HEK293 (cell line): ENCODE results near the gene COL19A1.

Experiments used
- FEZF1 ChIP-seq: fragments of 450-650 bp; formaldehyde crosslinking; IDR thresholded peaks from 2 replicates; pipeline ENCODE4 v1.5.1; 2016; ENCODE audit warnings: missing biosample characterization, missing genetic modification characterization
- GFI1B ChIP-seq: fragments of 450-650 bp; formaldehyde crosslinking; IDR thresholded peaks from 2 replicates; pipeline ENCODE4 v1.5.1; 2016; ENCODE audit warnings: missing biosample characterization, missing genetic modification characterization
- GLIS2 ChIP-seq: fragments of 450-650 bp; formaldehyde crosslinking; IDR thresholded peaks from 2 replicates; pipeline ENCODE4 v1.5.1; 2016; ENCODE audit warnings: missing biosample characterization, missing genetic modification characterization
- HOXD13 ChIP-seq: sonication (generic); formaldehyde crosslinking; IDR thresholded peaks from 2 replicates; pipeline ENCODE4 v1.8.0; 2022; ENCODE audit warnings: missing genetic modification reagents, borderline replicate concordance
- KLF17 ChIP-seq: fragments of 450-650 bp; formaldehyde crosslinking; IDR thresholded peaks from 2 replicates; pipeline ENCODE4 v1.5.1; 2016; ENCODE audit warnings: missing biosample characterization, missing genetic modification characterization
- PRDM1 ChIP-seq: fragments of 450-650 bp; formaldehyde crosslinking; IDR thresholded peaks from 2 replicates; pipeline ENCODE4; 2016; ENCODE audit warnings: missing biosample characterization, missing genetic modification characterization
- TCF7L2 ChIP-seq: IDR thresholded peaks from 2 replicates; pipeline ENCODE4 v1.6.1; 2011; ENCODE audit warnings: low read depth, mild to moderate bottlenecking, inconsistent platforms, low read length, moderate library complexity, borderline replicate concordance
- ZBTB10 ChIP-seq: fragments of 450-650 bp; formaldehyde crosslinking; IDR thresholded peaks from 2 replicates; pipeline ENCODE4 v1.5.1; 2016; ENCODE audit warnings: missing biosample characterization, missing genetic modification characterization
- ZBTB11 ChIP-seq: fragments of 450-650 bp; formaldehyde crosslinking; conservative IDR thresholded peaks from 2 replicates; pipeline ENCODE4 v1.5.1; 2016; ENCODE audit warnings: low read depth, missing biosample characterization, missing genetic modification characterization
- ZBTB17 ChIP-seq: fragments of 450-650 bp; formaldehyde crosslinking; IDR thresholded peaks from 2 replicates; pipeline ENCODE4 v1.5.1; 2016; ENCODE audit warnings: missing biosample characterization, missing genetic modification characterization
- ZBTB20 ChIP-seq: fragments of 450-650 bp; formaldehyde crosslinking; IDR thresholded peaks from 2 replicates; pipeline ENCODE4 v1.5.1; 2016; ENCODE audit warnings: missing biosample characterization, missing genetic modification characterization
- ZBTB26 ChIP-seq: fragments of 450-650 bp; formaldehyde crosslinking; optimal IDR thresholded peaks from 2 replicates; pipeline ENCODE3; 2016; ENCODE audit warnings: missing biosample characterization, mild to moderate bottlenecking, missing genetic modification characterization
- ZBTB44 ChIP-seq: fragments of 450-650 bp; IDR thresholded peaks from 2 replicates; pipeline ENCODE4 v1.5.1; 2018; ENCODE audit warnings: missing biosample characterization, mild to moderate bottlenecking, missing genetic modification characterization
- ZNF10 ChIP-seq: fragments of 450-650 bp; formaldehyde crosslinking; IDR thresholded peaks from 2 replicates; pipeline ENCODE4 v1.5.1; 2017; ENCODE audit warnings: missing biosample characterization, missing genetic modification characterization
- ZNF133 ChIP-seq: fragments of 450-650 bp; formaldehyde crosslinking; IDR thresholded peaks from 2 replicates; pipeline ENCODE4 v1.5.1; 2016; ENCODE audit warnings: missing biosample characterization, missing genetic modification characterization
- ZNF155 ChIP-seq: fragments of 450-650 bp; formaldehyde crosslinking; IDR thresholded peaks from 2 replicates; pipeline ENCODE4 v1.5.1; 2016; ENCODE audit warnings: missing biosample characterization, missing genetic modification characterization
- ZNF23 ChIP-seq: fragments of 450-650 bp; formaldehyde crosslinking; IDR thresholded peaks from 2 replicates; pipeline ENCODE4 v1.5.1; 2016; ENCODE audit warnings: missing biosample characterization, missing genetic modification characterization, borderline replicate concordance
- ZNF324 ChIP-seq: fragments of 450-650 bp; formaldehyde crosslinking; IDR thresholded peaks from 2 replicates; pipeline ENCODE4 v1.5.1; 2016; ENCODE audit warnings: missing biosample characterization, missing genetic modification characterization
- ZNF335 ChIP-seq: fragments of 450-650 bp; formaldehyde crosslinking; conservative IDR thresholded peaks from 2 replicates; pipeline ENCODE4 v1.5.1; 2016; ENCODE audit warnings: missing biosample characterization, missing genetic modification characterization
- ZNF350 ChIP-seq: fragments of 450-650 bp; formaldehyde crosslinking; IDR thresholded peaks from 2 replicates; pipeline ENCODE4 v1.5.0; 2017; ENCODE audit warnings: missing biosample characterization, mild to moderate bottlenecking, missing genetic modification characterization
- ZNF354C ChIP-seq: fragments of 450-650 bp; formaldehyde crosslinking; IDR thresholded peaks from 2 replicates; pipeline ENCODE4 v1.5.1; 2016; ENCODE audit warnings: missing biosample characterization, missing genetic modification characterization, low read depth, borderline replicate concordance
- ZNF423 ChIP-seq: fragments of 450-650 bp; formaldehyde crosslinking; IDR thresholded peaks from 2 replicates; pipeline ENCODE4 v1.5.1; 2016; ENCODE audit warnings: missing biosample characterization, missing genetic modification characterization
- ZNF426 ChIP-seq: fragments of 450-650 bp; formaldehyde crosslinking; IDR thresholded peaks from 2 replicates; pipeline ENCODE4 v1.5.1; 2017; ENCODE audit warnings: missing biosample characterization, missing genetic modification characterization, mild to moderate bottlenecking, inconsistent platforms, moderate library complexity
- ZNF48 ChIP-seq: fragments of 450-650 bp; formaldehyde crosslinking; IDR thresholded peaks from 2 replicates; pipeline ENCODE4 v1.5.1; 2016; ENCODE audit warnings: missing biosample characterization, missing genetic modification characterization
- ZNF580 ChIP-seq: fragments of 450-650 bp; formaldehyde crosslinking; IDR thresholded peaks from 2 replicates; pipeline ENCODE4 v1.5.1; 2016; ENCODE audit warnings: missing biosample characterization, missing genetic modification characterization
- ZNF610 ChIP-seq: fragments of 450-650 bp; formaldehyde crosslinking; IDR thresholded peaks from 2 replicates; pipeline ENCODE4 v1.5.1; 2016; ENCODE audit warnings: missing biosample characterization, missing genetic modification characterization, borderline replicate concordance
- ZNF664 ChIP-seq: fragments of 450-650 bp; formaldehyde crosslinking; IDR thresholded peaks from 2 replicates; pipeline ENCODE4 v1.5.1; 2016; ENCODE audit warnings: missing biosample characterization, missing genetic modification characterization
- ZNF785 ChIP-seq: fragments of 450-650 bp; formaldehyde crosslinking; IDR thresholded peaks from 2 replicates; pipeline ENCODE4 v1.5.1; 2016; ENCODE audit warnings: missing biosample characterization, missing genetic modification characterization
- ZNF843 ChIP-seq: fragments of 450-650 bp; formaldehyde crosslinking; IDR thresholded peaks from 2 replicates; pipeline ENCODE4 v1.5.1; 2016; ENCODE audit warnings: missing biosample characterization, missing genetic modification characterization
- ZSCAN23 ChIP-seq: fragments of 450-650 bp; formaldehyde crosslinking; IDR thresholded peaks from 2 replicates; pipeline ENCODE4 v1.5.1; 2016; ENCODE audit warnings: missing biosample characterization, missing genetic modification characterization
- ZSCAN4 ChIP-seq: fragments of 450-650 bp; formaldehyde crosslinking; IDR thresholded peaks from 2 replicates; pipeline ENCODE4 v1.5.1; 2017; ENCODE audit warnings: missing biosample characterization, missing genetic modification characterization

COL19A1 gene

GRCh38 chr6:69866351-69866769, at the start of gene COL19A1 (continued):
- TF ChIP-seq ZNF580 (tag by site-specific recombination) (no peak), ZNF785 (tag by site-specific recombination) (no peak), GFI1B (tag by site-specific recombination) (no peak), ZNF423 (no peak), ZNF610 (tag by site-specific recombination) (no peak), ZBTB20 (tag by site-specific recombination) (peak; percentile 79), PRDM1 (tag by site-specific recombination) (no peak), ZNF155 (tag by site-specific recombination) (no peak), ZNF426 (no peak), ZNF10 (no peak), ZNF133 (tag by site-specific recombination) (no peak), ZNF664 (tag by site-specific recombination) (no peak), GLIS2 (tag by site-specific recombination) (no peak), ZNF843 (tag by site-specific recombination) (no peak), KLF17 (tag by site-specific recombination) (0 out of 2 replicates have a peak, but pooled peaks have one; percentile 15), ZSCAN23 (tag by site-specific recombination) (no peak), ZSCAN4 (tag by site-specific recombination) (no peak), ZNF23 (tag by site-specific recombination) (no peak), ZBTB26 (tag by site-specific recombination) (no peak), FEZF1 (tag by site-specific recombination) (no peak), ZNF354C (no peak), ZBTB10 (tag by site-specific recombination) (no peak), ZNF350 (tag by site-specific recombination) (no peak), ZNF48 (tag by site-specific recombination) (no peak), ZBTB11 (no peak), ZNF335 (tag by site-specific recombination) (peak; percentile 97), ZBTB17 (tag by site-specific recombination) (peak; percentile 86), ZBTB44 (tag by site-specific recombination) (no peak), TCF7L2 (no peak), HOXD13 (CRISPR knock-in tag) (no peak), ZNF324 (no peak)
